K562 (cell line): ENCODE measurements around the gene SLC25A42. TPM values are rescaled to one million over a fixed set of nuclear protein-coding genes. Genes with fewer than 3 reads are reported as not detected.

Source experiments
- ARHGAP35 ChIP-seq: fragments of 450-650 bp; IDR thresholded peaks from 2 replicates; pipeline ENCODE4 v1.6.1; 2018; ENCODE audit not compliant: partially characterized antibody
- ARID2 ChIP-seq: fragments of 450-650 bp; IDR thresholded peaks from 2 replicates; pipeline ENCODE4 v1.6.1; 2017; ENCODE audit warnings: antibody characterized with exemption, mild to moderate bottlenecking
- DIDO1 ChIP-seq: fragments of 450-650 bp; IDR thresholded peaks from 2 replicates; pipeline ENCODE4 v1.6.1; 2016; ENCODE audit warnings: low read depth, missing biosample characterization, missing genetic modification characterization
- ESRRB ChIP-seq: fragments of 250-450 bp; sonication (Bioruptor Pico); IDR thresholded peaks from 2 replicates; pipeline ENCODE4 v1.5.0; 2020; ENCODE audit warnings: mild to moderate bottlenecking, moderate library complexity, borderline replicate concordance
- FOXA1 ChIP-seq: fragments of 450-650 bp; IDR thresholded peaks from 2 replicates; pipeline ENCODE4 v1.6.1; 2016; ENCODE audit warnings: mild to moderate bottlenecking, borderline replicate concordance
- FOXJ2 ChIP-seq: fragments of 200-800 bp; sonication (Bioruptor generic); IDR thresholded peaks from 2 replicates; pipeline ENCODE4 v1.6.1; 2016; ENCODE audit warnings: missing genetic modification characterization, missing compliant biosample characterization
- GTF2F1 ChIP-seq: IDR thresholded peaks from 2 replicates; pipeline ENCODE4 v1.6.1; 2011; ENCODE audit warnings: low read depth, low read length, improper control_type of control experiment
- KDM4B ChIP-seq, 2 experiments: fragments of 450-650 bp in 1 of 2; sonication (generic) in 1 of 2; IDR thresholded peaks; 2 replicates each; pipeline ENCODE4 v1.6.1; 2016 to 2017; ENCODE audit warnings: borderline replicate concordance in 2 of 2, antibody characterized with exemption in 1 of 2, low read depth in 1 of 2, mild to moderate bottlenecking in 1 of 2
- KDM5B ChIP-seq: fragments of 200-600 bp; sonication (generic); IDR thresholded peaks from 2 replicates; pipeline ENCODE4 v1.6.1; 2012; ENCODE audit warnings: low read depth, mild to moderate bottlenecking, moderate library complexity, low read length, control low read depth, inconsistent platforms; ENCODE audit not compliant: insufficient replicate concordance
- MCM5 ChIP-seq: fragments of 450-650 bp; IDR thresholded peaks from 2 replicates; pipeline ENCODE4 v1.6.1; 2016; ENCODE audit warnings: low read depth
- MYBL2 ChIP-seq, 2 experiments: fragments of 450-650 bp in 1 of 2; sonication (generic) in 1 of 2; formaldehyde crosslinking in 1 of 2; IDR thresholded peaks; 2 replicates each; pipeline versions ENCODE4 v1.6.1 to v1.8.1; 2017 to 2022; ENCODE audit warnings: borderline replicate concordance in 1 of 2, inconsistent platforms in 1 of 2, low read depth in 1 of 2, mild to moderate bottlenecking in 1 of 2, missing genetic modification reagents in 1 of 2, moderate library complexity in 1 of 2
- RNF219 ChIP-seq: fragments of 250-450 bp; sonication (Bioruptor Pico); IDR thresholded peaks from 2 replicates; pipeline ENCODE4 v1.5.0; 2022; ENCODE audit warnings: mild to moderate bottlenecking
- SIN3A ChIP-seq, 2 experiments: fragments of 150-350 bp in 1 of 2; IDR thresholded peaks; 2 replicates each; pipeline ENCODE4 v1.6.1; 2011 to 2016; ENCODE audit warnings: borderline replicate concordance in 2 of 2, low read depth in 2 of 2, low read length in 2 of 2, mild to moderate bottlenecking in 2 of 2, moderate library complexity in 2 of 2; ENCODE audit not compliant: control insufficient read depth in 1 of 2
- TEAD1 ChIP-seq, 2 experiments: fragments of 450-650 bp in 1 of 2; sonication (generic) in 1 of 2; formaldehyde crosslinking; IDR thresholded peaks; 2 replicates each; pipeline versions ENCODE4 v1.4.0 to v1.8.0; 2020 to 2022; ENCODE audit warnings: mild to moderate bottlenecking in 2 of 2, missing genetic modification reagents in 1 of 2
- TFAM ChIP-seq: fragments of 250-450 bp; sonication (Bioruptor Pico); conservative IDR thresholded peaks from 2 replicates; pipeline ENCODE4 v1.5.0; 2021; ENCODE audit warnings: mild to moderate bottlenecking, moderate library complexity
- ZBTB1 ChIP-seq: sonication (generic); formaldehyde crosslinking; IDR thresholded peaks from 2 replicates; pipeline ENCODE4 v1.8.1; 2023; ENCODE audit warnings: missing genetic modification reagents, low read depth, mild to moderate bottlenecking, borderline replicate concordance
- ZKSCAN1 ChIP-seq: fragments of 150-350 bp; IDR thresholded peaks from 2 replicates; pipeline ENCODE4 v1.6.1; 2016; ENCODE audit warnings: low read depth, low read length
- ZNF384 ChIP-seq: IDR thresholded peaks from 2 replicates; pipeline ENCODE4 v1.6.1; 2012; ENCODE audit warnings: low read depth, low read length, improper control_type of control experiment
- ZNF551 ChIP-seq: fragments of 250-450 bp; sonication (Bioruptor Pico); IDR thresholded peaks from 2 replicates; pipeline ENCODE4 v1.5.0; 2021; ENCODE audit warnings: mild to moderate bottlenecking, moderate library complexity
- ZNF740 ChIP-seq, 3 experiments: fragments of 200-800 bp in 1 of 3; sonication (Bioruptor generic) in 1 of 3; sonication (generic) in 1 of 3; formaldehyde crosslinking in 1 of 3; IDR thresholded peaks; 2 replicates each; pipeline versions ENCODE4 v1.6.1 to v1.8.0; 2016 to 2022; ENCODE audit warnings: mild to moderate bottlenecking in 2 of 3, missing compliant biosample characterization in 2 of 3, missing genetic modification characterization in 2 of 3, missing genetic modification reagents in 1 of 3
- polyA plus RNA-seq, 8 experiments: library from polyadenylated mRNA; depleted of rRNA in 4 of 8; stranded (reverse) in 5 of 8; unstranded in 3 of 8; fragments of >200 nt; fragmentation: Nextera tagmentation in 2 of 8; fragmentation: Illumina TruSeq in 1 of 8; extraction: Ambion mirVana in 2 of 8; extraction: Trizol in 1 of 8; gene quantifications; 2 replicates each; pipeline versions ENCODE4 v1.2.1 to v1.2.3, GENCODE V29; 2011 to 2014; ENCODE audit warnings: inconsistent platforms in 1 of 8, missing spikeins in 1 of 8
- total RNA-seq, 7 experiments: library from RNA; depleted of rRNA in 6 of 7; stranded (reverse); fragments of >200 nt in 6 of 7; fragmentation: Illumina TruSeq in 2 of 7; extraction: Trizol in 2 of 7; gene quantifications; 2 replicates each; pipeline versions ENCODE4 v1.2.1 to v1.2.3, GENCODE V29; 2011 to 2021; ENCODE audit warnings: low replicate concordance in 1 of 7

The SLC25A42 gene
- total and polyA plus RNA-seq, 9 of the 15 experiments (the other 6 are each of a cell fraction or from before 2014, with no cell fraction given) = 0.59 to 32.2 (median 14.1) TPM

DNA sequence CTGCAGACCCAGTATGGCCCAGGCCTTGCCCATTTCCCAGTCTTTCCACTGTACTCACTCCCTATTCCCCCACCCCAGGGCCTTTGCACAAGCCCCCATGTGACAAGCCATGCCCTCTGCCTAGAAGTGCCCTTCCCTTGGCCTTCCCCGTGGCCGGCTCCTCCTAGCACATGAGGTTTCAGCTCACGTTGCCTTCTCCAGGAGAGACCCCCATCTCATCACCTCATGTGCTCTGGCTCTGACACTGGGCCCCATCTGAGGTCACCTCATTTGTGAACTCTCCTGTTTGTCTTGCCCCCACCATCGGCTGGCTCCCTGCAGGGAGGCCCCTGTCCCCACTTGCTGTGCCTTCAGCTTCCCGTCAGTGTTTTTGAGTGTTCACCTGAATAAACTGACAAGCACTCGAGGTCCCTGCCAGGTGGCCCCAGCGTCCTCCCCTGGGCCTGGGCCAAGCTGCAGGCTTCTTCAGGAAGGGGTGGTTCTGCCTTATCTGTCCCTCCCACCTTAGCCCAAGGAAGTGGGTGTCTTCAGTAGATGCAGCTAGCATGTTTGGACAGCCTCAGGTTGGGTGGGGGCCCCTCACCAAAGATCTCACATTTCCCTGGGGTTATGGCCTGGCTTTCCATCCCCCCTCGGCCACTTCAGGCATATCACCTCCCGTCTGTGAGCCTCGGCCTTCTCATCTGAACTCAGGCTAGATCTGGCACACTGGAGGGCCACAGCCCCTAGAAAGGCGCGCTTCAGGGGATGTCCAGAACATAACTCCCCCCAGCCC lies 3.8 kb upstream of the SLC25A42 start (continued):
- TF ChIP-seq TEAD1 (CRISPR knock-in tag; IDR thresholded peaks at IDR 0.05) (peak in 1 of 2 experiments; percentile 32; a peak in 1 of 4 replicates), FOXA1 (no peak), ZKSCAN1 (0 out of 2 replicates have a peak, but pooled peaks have one; percentile 34), ESRRB (CRISPR knock-in tag) (no peak), MYBL2 (IDR thresholded peaks at IDR 0.05; ENCODE audit: low read depth) (no peak), MYBL2 (CRISPR knock-in tag; IDR thresholded peaks at IDR 0.05; ENCODE audit: borderline replicate concordance) (no peak), ZNF740 (CRISPR knock-in tag; IDR thresholded peaks at IDR 0.05) (0 out of 2 replicates have a peak, but pooled peaks have one; percentile 46), ZNF740 (tag; IDR thresholded peaks at IDR 0.05) (no peak), SIN3A (IDR thresholded peaks at IDR 0.05; ENCODE audit: borderline replicate concordance in 2 of 2, control insufficient read depth in 1 of 2, low read depth in 2 of 2, low read length in 2 of 2) (no peak), KDM5B (peak; percentile 47), TFAM (CRISPR knock-in tag) (no peak), MCM5 (no peak), KDM4B (IDR thresholded peaks at IDR 0.05; ENCODE audit: borderline replicate concordance in 2 of 2, low read depth in 1 of 2) (no peak; a peak in 1 of 4 replicates), ARHGAP35 (no peak), RNF219 (CRISPR knock-in tag) (no peak), ARID2 (no peak), ZNF384 (no peak), GTF2F1 (0 out of 2 replicates have a peak, but pooled peaks have one; percentile 73), FOXJ2 (no peak), ZBTB1 (CRISPR knock-in tag) (no peak), ZNF551 (CRISPR knock-in tag) (no peak), DIDO1 (tag) (no peak)
